ENCODE measurements around the gene WNT4. TPM values are rescaled to one million over a fixed set of nuclear protein-coding genes. Genes with fewer than 3 reads are reported as not detected.
A peak's percentile ranks its signal among the peaks of the same experiment; 100 is the strongest.

The WNT4 gene
- total RNA-seq = 1.1 and 22.1 TPM in 2 replicates

GRCh38 chr1:22143065-22144033 lies at the start of gene WNT4:
Gene WNT4, minus strand, starts transcription at chr1:22143097. Its CDS starts 175 bp downstream, at chr1:22142922.
- FAIRE-seq (no peak), DNase-seq (ENCODE audit: low read depth) (no peak)
- H3K4me3 ChIP-seq (ENCODE audit: low read depth, low read length) = peak within 1 kb of the TSS; percentile 45
- H3K36me3 ChIP-seq (ENCODE audit: control insufficient read depth, insufficient read depth, low read length) = peaks cover 4% of the 10 kb centered on the region
- TF ChIP-seq CTCF (IDR thresholded peaks at IDR 0.05; ENCODE audit: insufficient read depth, low read length, severe bottlenecking) = peak; percentile 16
- peaks cover 2% of the 10 kb centered on the region for H3K27me3 ChIP-seq (ENCODE audit: control insufficient read depth, insufficient read depth, low read length)

- no peak for DNase-seq (ENCODE audit: low read depth)
- H3K4me3 ChIP-seq (ENCODE audit: low read depth, low read length) = no peak overlapping the region
- H3K27me3 ChIP-seq (ENCODE audit: control insufficient read depth, insufficient read depth, low read length) = peaks cover 2% of the 10 kb centered on the region
- TF ChIP-seq CTCF (IDR thresholded peaks at IDR 0.05; ENCODE audit: insufficient read depth, low read length, severe bottlenecking) = no peak
- H3K36me3 ChIP-seq (ENCODE audit: control insufficient read depth, insufficient read depth, low read length) = no peaks in the 10 kb centered on the region
- FAIRE-seq = no peak
Measured at GRCh38 chr1:22190731-22191130, 47.8 kb upstream of the WNT4 start.

- no peak for DNase-seq (ENCODE audit: low read depth)
- TF ChIP-seq CTCF (IDR thresholded peaks at IDR 0.05; ENCODE audit: insufficient read depth, low read length, severe bottlenecking) = no peak
Measured at GRCh38 chr1:22190251-22190650, 47.4 kb upstream of the WNT4 start.

GRCh38 chr1:22189619-22190018 lies 46.7 kb upstream of the WNT4 start:
- Histone ChIP-seq H3K36me3 (ENCODE audit: control insufficient read depth, insufficient read depth, low read length) (no peaks in the 10 kb centered on the region), H3K27me3 (ENCODE audit: control insufficient read depth, insufficient read depth, low read length) (peaks cover 6% of the 10 kb centered on the region), H3K4me3 (ENCODE audit: low read depth, low read length) (no peak overlapping the region)
- FAIRE-seq (no peak), DNase-seq (ENCODE audit: low read depth) (no peak)
- no peak for TF ChIP-seq CTCF (IDR thresholded peaks at IDR 0.05; ENCODE audit: insufficient read depth, low read length, severe bottlenecking)

More at GRCh38 chr1:22190251-22190650, 47.4 kb upstream of the WNT4 start:
- Histone ChIP-seq H3K4me3 (ENCODE audit: low read depth, low read length) (no peak overlapping the region), H3K36me3 (ENCODE audit: control insufficient read depth, insufficient read depth, low read length) (no peaks in the 10 kb centered on the region), H3K27me3 (ENCODE audit: control insufficient read depth, insufficient read depth, low read length) (peaks cover 4% of the 10 kb centered on the region)
- FAIRE-seq = no peak

- DNase-seq (ENCODE audit: low read depth) = no peak
- TF ChIP-seq CTCF (IDR thresholded peaks at IDR 0.05; ENCODE audit: insufficient read depth, low read length, severe bottlenecking) = no peak
- Histone ChIP-seq H3K4me3 (ENCODE audit: low read depth, low read length) (no peak overlapping the region), H3K36me3 (ENCODE audit: control insufficient read depth, insufficient read depth, low read length) (no peaks in the 10 kb centered on the region), H3K27me3 (ENCODE audit: control insufficient read depth, insufficient read depth, low read length) (peaks cover 6% of the 10 kb centered on the region)
- peak; percentile 75 for FAIRE-seq
Measured at GRCh38 chr1:22188914-22189313, 46.0 kb upstream of the WNT4 start.
